Stomach (tissue), 9 donors: ENCODE data around the gene POU2AF1. TPM values are rescaled to one million over a fixed set of nuclear protein-coding genes. Genes with fewer than 3 reads are reported as not detected.

Source experiments
- DNase-seq, 2 donors: peaks; one replicate each; pipeline versions ENCODE4 v3.0.0 to v3.0.0-alpha.2; 2013 to 2019
- H3K27ac ChIP-seq, 5 donors: fragments of 200-600 bp in 4 of 5; sonication (generic) in 4 of 5; one replicate each; pipeline ENCODE4 v1.5.1; 2013 to 2019; ENCODE audit warnings: mild to moderate bottlenecking in 1 of 5, moderate library complexity in 1 of 5
- H3K27me3 ChIP-seq, 3 donors: fragments of 200-600 bp; sonication (generic); one replicate each; pipeline ENCODE4 v1.5.1; 2017 to 2019; ENCODE audit warnings: mixed run types in 1 of 3
- H3K36me3 ChIP-seq, 4 donors: fragments of 200-600 bp; sonication (generic); 1 replicate in 3 of 4; 2 replicates in 1 of 4; pipeline ENCODE4 v1.5.1; 2016 to 2019
- H3K4me1 ChIP-seq, 4 donors: fragments of 200-600 bp; sonication (generic); one replicate each; pipeline ENCODE4 v1.5.1; 2016 to 2019
- H3K4me3 ChIP-seq, 4 donors: fragments of 200-600 bp; sonication (generic) in 3 of 4; one replicate each; pipeline ENCODE4 v1.5.1; 2016 to 2019; ENCODE audit warnings: mild to moderate bottlenecking in 1 of 4
- H3K9me3 ChIP-seq, 4 donors: fragments of 200-600 bp; sonication (generic); one replicate each; pipeline ENCODE4 v1.5.1; 2016 to 2019
- EP300 ChIP-seq: sonication (generic); formaldehyde crosslinking; IDR thresholded peaks from one replicate; pipeline ENCODE4 v1.6.1; 2017; ENCODE audit warnings: antibody characterized with exemption
- POLR2A ChIP-seq, 4 donors: fragments of 450-650 bp; IDR thresholded peaks; one replicate each; pipeline ENCODE4 v1.6.1; 2016; ENCODE audit warnings: antibody characterized with exemption in 4 of 4, control low read depth in 2 of 4, mild to moderate bottlenecking in 1 of 4, moderate library complexity in 1 of 4
- POLR2AphosphoS5 ChIP-seq, 3 donors: sonication (generic); formaldehyde crosslinking; IDR thresholded peaks; one replicate each; pipeline ENCODE4 v1.6.1; 2016; ENCODE audit warnings: antibody characterized with exemption in 3 of 3
- WGBS, 5 donors: extraction: QIAGEN DNeasy Blood & Tissue Kit in 3 of 5; methylation state at CpG; one replicate each; pipeline versions ENCODE4 v1.1.5 to v1.1.7; 2013 to 2018; 5-methylcytosine and 5-hydroxymethylcytosine counted together
- intact Hi-C: fragments of 100-400 bp; cut with DNase I; formaldehyde crosslinking; loops from one replicate; pipeline ENCODE4 v1.15.1; 2023; ENCODE audit warnings: low total_unique reads
- polyA plus RNA-seq, 3 donors: library from polyadenylated mRNA; stranded (reverse); fragments of 200-250 nt; gene quantifications; one replicate each; pipeline ENCODE4 v1.2.3, GENCODE V29; 2013
- small RNA-seq, 4 donors: library from RNA; depleted of rRNA; stranded (forward); fragments of <200 nt; gene quantifications; one replicate each; pipeline ENCODE3, GENCODE V24; 2016
- total RNA-seq, 5 donors: library from RNA; depleted of rRNA; stranded (reverse); fragments of >200 nt; gene quantifications; one replicate each; pipeline versions ENCODE4 v1.1.0 to v1.2.3, GENCODE V29; 2014 to 2016
- TF ChIP-seq, protein P1 (sequence below), 7 experiments: fragments of 450-650 bp in 4 of 7; fragments of 200-600 bp in 3 of 7; sonication (generic) in 3 of 7; IDR thresholded peaks; one replicate each; pipeline ENCODE4 v1.5.1; 2016 to 2019; ENCODE audit warnings: antibody characterized with exemption in 7 of 7, control low read depth in 2 of 7, mild to moderate bottlenecking in 1 of 7
- donor health status: healthy with polysubstance abuse.
- donor health status: Bipolar disorder and iron deficiency.
- donor health status: healthy.

The POU2AF1 gene
- total and polyA plus RNA-seq, 8 donors, result 2.8 to 43.2 (median 8.8) TPM; not detected in 1

- TF ChIP-seq, protein P1, sequence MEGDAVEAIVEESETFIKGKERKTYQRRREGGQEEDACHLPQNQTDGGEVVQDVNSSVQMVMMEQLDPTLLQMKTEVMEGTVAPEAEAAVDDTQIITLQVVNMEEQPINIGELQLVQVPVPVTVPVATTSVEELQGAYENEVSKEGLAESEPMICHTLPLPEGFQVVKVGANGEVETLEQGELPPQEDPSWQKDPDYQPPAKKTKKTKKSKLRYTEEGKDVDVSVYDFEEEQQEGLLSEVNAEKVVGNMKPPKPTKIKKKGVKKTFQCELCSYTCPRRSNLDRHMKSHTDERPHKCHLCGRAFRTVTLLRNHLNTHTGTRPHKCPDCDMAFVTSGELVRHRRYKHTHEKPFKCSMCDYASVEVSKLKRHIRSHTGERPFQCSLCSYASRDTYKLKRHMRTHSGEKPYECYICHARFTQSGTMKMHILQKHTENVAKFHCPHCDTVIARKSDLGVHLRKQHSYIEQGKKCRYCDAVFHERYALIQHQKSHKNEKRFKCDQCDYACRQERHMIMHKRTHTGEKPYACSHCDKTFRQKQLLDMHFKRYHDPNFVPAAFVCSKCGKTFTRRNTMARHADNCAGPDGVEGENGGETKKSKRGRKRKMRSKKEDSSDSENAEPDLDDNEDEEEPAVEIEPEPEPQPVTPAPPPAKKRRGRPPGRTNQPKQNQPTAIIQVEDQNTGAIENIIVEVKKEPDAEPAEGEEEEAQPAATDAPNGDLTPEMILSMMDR (IDR thresholded peaks at IDR 0.05), result no peak
- TF ChIP-seq POLR2AphosphoS5 (IDR thresholded peaks at IDR 0.05) (no peak), EP300 (no peak), POLR2A (IDR thresholded peaks at IDR 0.05) (no peak)
- 62 to 80% (median 75%) methylated on average over 4 of the region's 4 CpGs for WGBS, 5 donors
- Histone ChIP-seq H3K4me1 (peaks cover under 1 to 51% (median 19%) of the 10 kb centered on the region in 4 donors), H3K4me3 (no peak overlapping the region), H3K36me3 (no peaks in the 10 kb centered on the region), H3K9me3 (no peaks in the 10 kb centered on the region), H3K27me3 (no peaks in the 10 kb centered on the region), H3K27ac (peak overlapping the region in 4 of 5 donors; percentile 26 to 99 (median 89))
- no peak for DNase-seq
- intact Hi-C loops, result no loop called here
These were observed 73.2 kb downstream of the POU2AF1 start for GRCh38 chr11:111305876-111306275.

DNA sequence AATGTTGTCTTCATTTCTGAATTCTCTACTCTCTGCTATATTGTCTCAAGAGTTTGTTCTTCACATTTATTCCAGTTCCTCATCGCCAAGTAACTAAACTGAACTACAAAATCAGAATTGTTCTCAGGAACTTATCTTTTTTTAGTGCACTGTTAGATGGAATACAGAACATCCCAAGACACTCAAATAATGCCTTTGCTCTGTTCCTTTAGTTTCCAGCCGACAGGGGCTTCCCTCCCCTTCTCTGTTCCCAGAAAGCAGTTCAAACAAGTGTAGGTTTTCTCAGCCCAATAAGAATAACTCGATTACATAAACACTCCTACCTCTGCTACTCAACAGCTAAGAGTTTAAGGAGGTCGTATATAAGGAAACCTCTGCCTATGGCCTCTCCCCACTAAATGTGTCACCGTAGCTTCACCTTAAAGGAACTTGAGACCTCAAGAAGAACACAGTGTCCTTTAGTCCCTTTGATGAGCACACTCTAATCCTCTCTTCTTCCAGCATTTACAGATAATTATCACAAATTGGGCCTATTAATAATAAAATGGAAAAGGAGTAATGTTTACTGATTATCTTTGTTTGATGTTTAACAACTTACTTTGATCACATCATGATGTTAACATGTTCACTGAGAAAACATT is 73.8 kb downstream of the POU2AF1 start:
- DNase-seq, result peak in 1 of 2 donors; percentile 25
- peak overlapping the region in 2 of 4 donors; percentile 7 to 28 for H3K4me3 ChIP-seq
- no peak for TF ChIP-seq POLR2A (IDR thresholded peaks at IDR 0.05)
- TF ChIP-seq, protein P1 (IDR thresholded peaks at IDR 0.05), result no peak
- no peak for TF ChIP-seq POLR2AphosphoS5 (IDR thresholded peaks at IDR 0.05)
- TF ChIP-seq EP300, result no peak
- H3K27ac ChIP-seq, result peak overlapping the region; percentile 75 to 99 (median 96)
- peaks cover 6 to 51% (median 22%) of the 10 kb centered on the region in 4 donors for H3K4me1 ChIP-seq
- H3K9me3 ChIP-seq, result no peaks in the 10 kb centered on the region
- intact Hi-C loops, result no loop called here
- 32 to 60% (median 46%) methylated on average over 5 of the region's 5 CpGs for WGBS, 5 donors
- H3K27me3 ChIP-seq, result no peaks in the 10 kb centered on the region
- no peaks in the 10 kb centered on the region for H3K36me3 ChIP-seq

DNA sequence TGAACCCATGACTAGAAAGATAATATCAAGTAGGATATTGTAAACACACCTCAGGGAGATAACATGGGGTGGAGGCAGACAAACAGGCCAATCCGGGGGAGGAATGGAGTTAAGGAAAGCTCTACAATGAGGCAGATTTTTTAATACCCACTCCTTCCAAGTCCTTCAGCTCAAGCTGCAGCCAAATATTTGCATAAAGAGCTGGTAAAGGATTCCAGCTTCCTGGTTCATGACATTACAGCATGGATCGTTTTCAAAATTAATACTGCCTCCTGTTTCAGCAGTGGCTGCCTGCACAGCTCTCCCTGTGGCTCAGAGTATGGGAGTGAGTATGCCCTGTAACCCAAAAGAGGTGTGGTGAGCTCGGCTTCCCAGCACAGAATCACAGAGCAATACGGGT is 75.6 kb downstream of the POU2AF1 start:
- DNase-seq, result peak; percentile 77 to 87
- Histone ChIP-seq H3K9me3 (no peaks in the 10 kb centered on the region), H3K27ac (peak overlapping the region; percentile 54 to 99 (median 96)), H3K36me3 (no peaks in the 10 kb centered on the region), H3K4me1 (peaks cover 12 to 60% (median 36%) of the 10 kb centered on the region in 4 donors), H3K4me3 (peak overlapping the region in 1 of 4 donors; percentile 28), H3K27me3 (peaks cover 0 to 18% (median 0%) of the 10 kb centered on the region in 3 donors)
- 14 to 37% (median 20%) methylated on average over 4 of the region's 4 CpGs for WGBS, 5 donors
- intact Hi-C loops, result no loop called here
- peak in 1 of 4 donors; percentile 71 for TF ChIP-seq POLR2A (IDR thresholded peaks at IDR 0.05)
- TF ChIP-seq, protein P1 (IDR thresholded peaks at IDR 0.05), result no peak
- TF ChIP-seq EP300, result no peak
- TF ChIP-seq POLR2AphosphoS5 (IDR thresholded peaks at IDR 0.05), result peak in 2 of 3 donors; percentile 81 to 85

DNA sequence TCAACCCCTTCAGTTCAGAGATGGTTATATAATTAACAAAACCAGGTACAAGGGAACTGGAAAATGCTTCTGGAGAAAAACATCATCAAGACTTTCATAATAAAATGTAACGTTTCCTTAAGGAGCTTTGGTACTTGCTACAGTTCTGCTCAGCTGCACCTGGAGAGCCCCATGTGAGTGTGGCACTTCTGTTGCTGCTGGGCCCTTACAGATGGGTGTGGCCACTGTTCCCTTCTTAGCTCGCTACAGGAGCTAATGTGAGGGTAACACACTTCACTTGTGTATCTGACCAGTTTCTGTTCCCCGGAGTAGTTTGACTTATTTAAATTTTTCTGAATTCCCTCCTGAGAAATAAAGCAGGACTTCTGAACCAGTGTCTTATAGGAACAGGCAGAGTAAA is 76.8 kb downstream of the POU2AF1 start:
- H3K36me3 ChIP-seq, result peaks cover 0 to 6% (median 0%) of the 10 kb centered on the region in 4 donors
- H3K27ac ChIP-seq, result peak overlapping the region; percentile 82 to 99 (median 96)
- H3K9me3 ChIP-seq, result no peaks in the 10 kb centered on the region
- H3K27me3 ChIP-seq, result peaks cover 0 to 20% (median 0%) of the 10 kb centered on the region in 3 donors
- peak; percentile 51 to 71 for DNase-seq
- WGBS, 5 donors, result 20 to 48% (median 29%) methylated on average over 3 of the region's 3 CpGs
- H3K4me3 ChIP-seq, result peak overlapping the region in 2 of 4 donors; percentile 12 to 16
- TF ChIP-seq POLR2A (IDR thresholded peaks at IDR 0.05) (no peak), POLR2AphosphoS5 (IDR thresholded peaks at IDR 0.05) (peak in 1 of 3 donors; percentile 53), EP300 (no peak)
- TF ChIP-seq, protein P1 (IDR thresholded peaks at IDR 0.05), result no peak
- H3K4me1 ChIP-seq, result peaks cover 12 to 60% (median 47%) of the 10 kb centered on the region in 4 donors
- intact Hi-C loops, result no loop called here

Small RNA genes within 50 kb of the gene (small RNA-seq; reads per million reads assigned to genes)
- gene MIR4491 (0 to 0.38 (median 0) reads per million in 4 donors), gene RNU2-60P (0 reads per million in 4 donors)

Other genes with a start within 250 kb of the POU2AF1 start
- not detected for gene POU2AF2, start 133.6 kb downstream of the POU2AF1 start, total RNA-seq
- 1 to 10 TPM; 2.4 to 3.9 (median 3.1) TPM for gene POU2AF2, start 133.6 kb downstream of the POU2AF1 start, polyA plus RNA-seq
- 1 to 10 TPM in 4 of 5 donors, under 1 TPM in 1; 0.58 to 7.6 (median 3.1) TPM for gene POU2AF3, start 80.7 kb downstream of the POU2AF1 start, total RNA-seq
- gene POU2AF3, start 80.7 kb downstream of the POU2AF1 start, polyA plus RNA-seq, result 10 to 100 TPM in 1 of 3 donors, 1 to 10 TPM in 2; 3.3 to 10.1 (median 4.3) TPM
- not detected for gene BTG4, start 133.1 kb upstream of the POU2AF1 start, total RNA-seq
- gene BTG4, start 133.1 kb upstream of the POU2AF1 start, polyA plus RNA-seq, result not detected
- gene HOATZ, start 135.5 kb upstream of the POU2AF1 start, total RNA-seq, result not detected
- gene HOATZ, start 135.5 kb upstream of the POU2AF1 start, polyA plus RNA-seq, result under 1 TPM in 1 of 3 donors, not detected in 2; 0.18 TPM
- 10 to 100 TPM in 3 of 5 donors, 1 to 10 TPM in 1, under 1 TPM in 1; 0.87 to 54.0 (median 23.5) TPM for gene LAYN, start 161.4 kb upstream of the POU2AF1 start, total RNA-seq
- 1 to 10 TPM; 2.4 to 3.3 (median 2.6) TPM for gene LAYN, start 161.4 kb upstream of the POU2AF1 start, polyA plus RNA-seq
- 10 to 100 TPM in 4 of 5 donors, 1 to 10 TPM in 1; 5.5 to 86.9 (median 41.7) TPM for gene SIK2, start 223.2 kb upstream of the POU2AF1 start, total RNA-seq
- gene SIK2, start 223.2 kb upstream of the POU2AF1 start, polyA plus RNA-seq, result 10 to 100 TPM in 1 of 3 donors, 1 to 10 TPM in 2; 6.0 to 10.6 (median 8.9) TPM